ENCODE results near the gene ETS2. TPM values are rescaled to one million over a fixed set of nuclear protein-coding genes. Genes with fewer than 3 reads are reported as not detected.

ETS2 gene
- total RNA-seq, 1 donor from 2014 or later: 22.4 TPM

- Mint-ChIP-seq H3K36me3 (no peaks in the 10 kb centered on the region), H3K27ac (no peak overlapping the region), H3K4me1 (peaks cover 6% of the 10 kb centered on the region), H3K4me3 (no peak overlapping the region), H3K9me3 (peaks cover 3% of the 10 kb centered on the region), H3K27me3 (ENCODE audit: insufficient read depth, low read depth) (peaks cover 4% of the 10 kb centered on the region)
- Histone ChIP-seq H3F3A (ENCODE audit: low read depth) (no peaks in the 10 kb centered on the region), H3K4me2 (no peak overlapping the region), H3K4me1 (no peaks in the 10 kb centered on the region), H3K9ac (no peak overlapping the region), H3K79me2 (ENCODE audit: low read depth) (no peaks in the 10 kb centered on the region), H3K9me3 (ENCODE audit: low read depth) (no peaks in the 10 kb centered on the region), H4K20me1 (ENCODE audit: low read depth) (no peaks in the 10 kb centered on the region), H3K27ac (no peak overlapping the region), H2AFZ (replicated peaks) (no peak overlapping the region), H3K27me3 (no peaks in the 10 kb centered on the region), H3K4me3 (no peak overlapping the region), H3K36me3 (no peaks in the 10 kb centered on the region)
- no peak for DNase-seq (ENCODE audit: low spot score)
- no peak for TF ChIP-seq EZH2 (IDR thresholded peaks at IDR 0.05)
- no peak for TF ChIP-seq EZH2phosphoT487 (IDR thresholded peaks at IDR 0.05)
- no peak for TF ChIP-seq CTCF (IDR thresholded peaks at IDR 0.05)
Measured at GRCh38 chr21:38788275-38788905, 17.3 kb upstream of the ETS2 start.

DNA sequence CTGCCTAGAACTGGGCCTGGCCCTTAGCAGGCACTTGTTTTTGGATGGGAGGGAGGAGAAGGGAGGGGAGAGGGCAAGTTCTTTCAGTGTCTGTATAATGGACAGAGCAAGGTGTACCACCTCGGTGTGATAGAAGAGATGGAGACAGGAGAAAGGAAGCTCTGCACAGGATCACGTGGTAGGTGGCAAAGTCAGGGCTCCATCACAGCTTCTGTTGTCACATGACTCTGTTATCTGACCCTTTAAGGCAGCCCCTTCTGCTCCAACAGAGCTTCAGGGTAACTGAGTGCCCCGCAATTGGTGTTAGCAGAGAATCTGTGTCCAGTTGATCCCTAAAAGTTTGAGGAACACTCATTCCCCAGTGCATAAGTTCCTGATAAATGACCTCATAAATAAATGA is 16.5 kb upstream of the ETS2 start:
- H3K27ac ChIP-seq: no peak overlapping the region
- no peaks in the 10 kb centered on the region for H3K36me3 ChIP-seq
- H3F3A ChIP-seq (ENCODE audit: low read depth): no peaks in the 10 kb centered on the region
- TF ChIP-seq EZH2 (IDR thresholded peaks at IDR 0.05): no peak
- TF ChIP-seq EZH2phosphoT487 (IDR thresholded peaks at IDR 0.05): no peak
- Mint-ChIP-seq H3K4me1 (peaks cover 6% of the 10 kb centered on the region), H3K27ac (no peak overlapping the region), H3K9me3 (peaks cover 2% of the 10 kb centered on the region), H3K4me3 (no peak overlapping the region), H3K27me3 (ENCODE audit: insufficient read depth, low read depth) (peaks cover 4% of the 10 kb centered on the region), H3K36me3 (no peaks in the 10 kb centered on the region)
- H3K4me3 ChIP-seq: no peak overlapping the region
- H3K4me1 ChIP-seq: no peaks in the 10 kb centered on the region
- H4K20me1 ChIP-seq (ENCODE audit: low read depth): no peaks in the 10 kb centered on the region
- no peaks in the 10 kb centered on the region for H3K79me2 ChIP-seq (ENCODE audit: low read depth)
- H3K4me2 ChIP-seq: no peak overlapping the region
- no peak overlapping the region for H2AFZ ChIP-seq (replicated peaks)
- no peaks in the 10 kb centered on the region for H3K27me3 ChIP-seq
- H3K9ac ChIP-seq: no peak overlapping the region
- no peak for DNase-seq (ENCODE audit: low spot score)
- no peaks in the 10 kb centered on the region for H3K9me3 ChIP-seq (ENCODE audit: low read depth)

- Histone ChIP-seq H3K4me3 (no peak overlapping the region), H3K27me3 (no peaks in the 10 kb centered on the region), H3K4me2 (no peak overlapping the region), H2AFZ (replicated peaks) (no peak overlapping the region), H3K9me3 (ENCODE audit: low read depth) (no peaks in the 10 kb centered on the region), H3K79me2 (ENCODE audit: low read depth) (no peaks in the 10 kb centered on the region), H3K4me1 (no peaks in the 10 kb centered on the region), H3F3A (ENCODE audit: low read depth) (no peaks in the 10 kb centered on the region), H4K20me1 (ENCODE audit: low read depth) (no peaks in the 10 kb centered on the region), H3K27ac (no peak overlapping the region), H3K9ac (no peak overlapping the region), H3K36me3 (no peaks in the 10 kb centered on the region)
- Mint-ChIP-seq H3K9me3 (peaks cover 3% of the 10 kb centered on the region), H3K4me3 (no peak overlapping the region), H3K27me3 (ENCODE audit: insufficient read depth, low read depth) (peaks cover 7% of the 10 kb centered on the region), H3K36me3 (no peaks in the 10 kb centered on the region), H3K4me1 (peaks cover 10% of the 10 kb centered on the region), H3K27ac (no peak overlapping the region)
- DNase-seq (ENCODE audit: low spot score): no peak
- no peak for TF ChIP-seq CTCF (IDR thresholded peaks at IDR 0.05)
- TF ChIP-seq EZH2 (IDR thresholded peaks at IDR 0.05): no peak
- no peak for TF ChIP-seq EZH2phosphoT487 (IDR thresholded peaks at IDR 0.05)
Measured at GRCh38 chr21:38790059-38790458, 15.7 kb upstream of the ETS2 start.

GRCh38 chr21:38790961-38791360 is 14.8 kb upstream of the ETS2 start:
- Histone ChIP-seq H3K9ac (no peak overlapping the region), H3F3A (ENCODE audit: low read depth) (no peaks in the 10 kb centered on the region), H3K27ac (no peak overlapping the region), H3K4me1 (no peaks in the 10 kb centered on the region), H4K20me1 (ENCODE audit: low read depth) (no peaks in the 10 kb centered on the region), H3K4me2 (no peak overlapping the region), H2AFZ (replicated peaks) (no peak overlapping the region), H3K4me3 (no peak overlapping the region), H3K9me3 (ENCODE audit: low read depth) (no peaks in the 10 kb centered on the region), H3K79me2 (ENCODE audit: low read depth) (no peaks in the 10 kb centered on the region), H3K27me3 (no peaks in the 10 kb centered on the region), H3K36me3 (no peaks in the 10 kb centered on the region)
- DNase-seq (ENCODE audit: low spot score): no peak
- TF ChIP-seq EZH2phosphoT487 (IDR thresholded peaks at IDR 0.05) (no peak), CTCF (IDR thresholded peaks at IDR 0.05) (no peak), EZH2 (IDR thresholded peaks at IDR 0.05) (no peak)
- Mint-ChIP-seq H3K4me1 (peaks cover 17% of the 10 kb centered on the region), H3K9me3 (peaks cover 3% of the 10 kb centered on the region), H3K4me3 (no peak overlapping the region), H3K27ac (no peak overlapping the region), H3K36me3 (no peaks in the 10 kb centered on the region), H3K27me3 (ENCODE audit: insufficient read depth, low read depth) (peaks cover 10% of the 10 kb centered on the region)
